PFSK-1 (cell line): ENCODE data around the gene STK32B.

Source experiments
- FOXP2 ChIP-seq: optimal IDR thresholded peaks from 2 replicates; pipeline ENCODE3; 2011; ENCODE audit warnings: borderline replicate concordance, control low read depth, inconsistent platforms; ENCODE audit not compliant: insufficient read depth; ENCODE audit errors: extremely low read length, extremely low read depth
- POLR2AphosphoS5 ChIP-seq: IDR thresholded peaks from 2 replicates; pipeline ENCODE4 v1.6.1; 2012; ENCODE audit warnings: low read depth, mild to moderate bottlenecking, control low read depth, low read length, moderate library complexity
- SIN3A ChIP-seq: IDR thresholded peaks from 2 replicates; pipeline ENCODE4 v1.6.1; 2012; ENCODE audit warnings: mild to moderate bottlenecking, low read length, moderate library complexity, borderline replicate concordance; ENCODE audit not compliant: insufficient read depth
- TAF1 ChIP-seq: IDR thresholded peaks from 2 replicates; pipeline ENCODE4 v1.6.1; 2012; ENCODE audit warnings: low read length, control low read depth, borderline replicate concordance; ENCODE audit not compliant: insufficient read depth
- TF ChIP-seq, protein P1 (sequence below), 2 experiments: IDR thresholded peaks; 2 replicates each; pipeline versions ENCODE4 v1.6.1 to v1.8.0; 2011 to 2012; ENCODE audit warnings: low read depth in 2 of 2, low read length in 2 of 2, control low read depth in 1 of 2, inconsistent platforms in 1 of 2, mild to moderate bottlenecking in 1 of 2, moderate library complexity in 1 of 2; ENCODE audit not compliant: insufficient read depth in 1 of 2

Gene STK32B

DNA sequence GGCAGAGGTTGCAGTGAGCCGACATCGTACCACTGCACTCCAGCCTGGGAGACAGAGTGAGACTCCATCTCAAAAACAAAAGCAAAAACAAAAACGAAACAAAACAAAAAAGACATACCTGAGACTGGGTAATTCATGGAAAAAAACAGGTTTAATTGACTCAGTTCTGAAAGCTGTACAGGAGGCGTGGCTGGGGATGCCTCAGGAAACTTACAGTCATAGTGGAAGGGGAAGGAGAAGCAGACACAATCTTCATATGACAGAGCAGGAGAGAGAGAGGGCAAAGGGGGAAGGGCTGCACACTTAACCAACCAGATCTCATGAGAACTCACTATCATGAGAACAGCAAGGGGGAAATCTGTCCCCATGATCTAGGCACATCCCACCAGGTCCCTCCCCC lies 229.5 kb downstream of the STK32B start:
- TF ChIP-seq FOXP2 (no peak), SIN3A (no peak), POLR2AphosphoS5 (no peak), TAF1 (no peak)
- TF ChIP-seq, protein P1, sequence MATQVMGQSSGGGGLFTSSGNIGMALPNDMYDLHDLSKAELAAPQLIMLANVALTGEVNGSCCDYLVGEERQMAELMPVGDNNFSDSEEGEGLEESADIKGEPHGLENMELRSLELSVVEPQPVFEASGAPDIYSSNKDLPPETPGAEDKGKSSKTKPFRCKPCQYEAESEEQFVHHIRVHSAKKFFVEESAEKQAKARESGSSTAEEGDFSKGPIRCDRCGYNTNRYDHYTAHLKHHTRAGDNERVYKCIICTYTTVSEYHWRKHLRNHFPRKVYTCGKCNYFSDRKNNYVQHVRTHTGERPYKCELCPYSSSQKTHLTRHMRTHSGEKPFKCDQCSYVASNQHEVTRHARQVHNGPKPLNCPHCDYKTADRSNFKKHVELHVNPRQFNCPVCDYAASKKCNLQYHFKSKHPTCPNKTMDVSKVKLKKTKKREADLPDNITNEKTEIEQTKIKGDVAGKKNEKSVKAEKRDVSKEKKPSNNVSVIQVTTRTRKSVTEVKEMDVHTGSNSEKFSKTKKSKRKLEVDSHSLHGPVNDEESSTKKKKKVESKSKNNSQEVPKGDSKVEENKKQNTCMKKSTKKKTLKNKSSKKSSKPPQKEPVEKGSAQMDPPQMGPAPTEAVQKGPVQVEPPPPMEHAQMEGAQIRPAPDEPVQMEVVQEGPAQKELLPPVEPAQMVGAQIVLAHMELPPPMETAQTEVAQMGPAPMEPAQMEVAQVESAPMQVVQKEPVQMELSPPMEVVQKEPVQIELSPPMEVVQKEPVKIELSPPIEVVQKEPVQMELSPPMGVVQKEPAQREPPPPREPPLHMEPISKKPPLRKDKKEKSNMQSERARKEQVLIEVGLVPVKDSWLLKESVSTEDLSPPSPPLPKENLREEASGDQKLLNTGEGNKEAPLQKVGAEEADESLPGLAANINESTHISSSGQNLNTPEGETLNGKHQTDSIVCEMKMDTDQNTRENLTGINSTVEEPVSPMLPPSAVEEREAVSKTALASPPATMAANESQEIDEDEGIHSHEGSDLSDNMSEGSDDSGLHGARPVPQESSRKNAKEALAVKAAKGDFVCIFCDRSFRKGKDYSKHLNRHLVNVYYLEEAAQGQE (IDR thresholded peaks at IDR 0.05; ENCODE audit: insufficient read depth in 1 of 2, low read depth in 2 of 2, low read length in 2 of 2): no peak

DNA sequence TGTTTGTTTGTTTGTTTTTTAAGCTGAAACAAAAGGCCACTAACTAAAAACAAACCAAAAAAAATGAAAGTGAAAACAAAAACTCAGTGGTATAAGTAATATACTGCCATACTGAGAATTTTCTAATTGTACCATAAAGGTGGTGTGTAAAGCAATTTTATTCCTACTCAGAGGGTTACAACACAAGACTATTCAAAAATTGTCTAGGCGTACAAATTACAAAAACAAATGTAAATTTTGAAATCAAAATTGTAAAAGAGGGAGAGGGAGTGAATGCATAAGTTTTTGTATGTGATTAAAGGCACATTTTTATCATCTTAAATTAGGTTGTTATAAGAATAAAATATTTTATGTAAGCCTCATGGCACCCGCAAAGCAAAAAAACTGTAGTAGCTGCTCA lies 232.6 kb downstream of the STK32B start:
- no peak for TF ChIP-seq SIN3A
- TF ChIP-seq, protein P1 (IDR thresholded peaks at IDR 0.05; ENCODE audit: insufficient read depth in 1 of 2, low read depth in 2 of 2, low read length in 2 of 2): no peak
- no peak for TF ChIP-seq TAF1
- no peak for TF ChIP-seq POLR2AphosphoS5
- TF ChIP-seq FOXP2: no peak

DNA sequence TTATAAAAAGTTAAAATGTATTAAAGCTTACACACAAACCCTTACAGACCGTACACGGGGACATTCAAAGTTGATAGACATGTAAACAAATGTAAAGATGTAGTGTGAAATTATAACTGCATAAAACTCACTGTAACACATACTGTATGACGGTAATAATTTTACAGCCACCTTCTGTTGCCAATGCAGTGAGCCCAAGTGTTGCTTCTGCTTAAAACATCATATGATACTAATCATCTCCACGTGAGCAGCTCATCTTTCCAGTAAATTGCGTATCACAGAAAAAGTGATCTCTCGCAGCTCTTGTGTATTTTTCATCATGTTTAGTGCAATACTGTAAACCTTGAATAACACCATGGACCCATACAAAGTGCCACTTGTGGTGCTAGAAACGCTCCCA lies 233.2 kb downstream of the STK32B start:
- no peak for TF ChIP-seq FOXP2
- no peak for TF ChIP-seq SIN3A
- TF ChIP-seq POLR2AphosphoS5: no peak
- TF ChIP-seq, protein P1 (IDR thresholded peaks at IDR 0.05; ENCODE audit: insufficient read depth in 1 of 2, low read depth in 2 of 2, low read length in 2 of 2): no peak
- no peak for TF ChIP-seq TAF1

DNA sequence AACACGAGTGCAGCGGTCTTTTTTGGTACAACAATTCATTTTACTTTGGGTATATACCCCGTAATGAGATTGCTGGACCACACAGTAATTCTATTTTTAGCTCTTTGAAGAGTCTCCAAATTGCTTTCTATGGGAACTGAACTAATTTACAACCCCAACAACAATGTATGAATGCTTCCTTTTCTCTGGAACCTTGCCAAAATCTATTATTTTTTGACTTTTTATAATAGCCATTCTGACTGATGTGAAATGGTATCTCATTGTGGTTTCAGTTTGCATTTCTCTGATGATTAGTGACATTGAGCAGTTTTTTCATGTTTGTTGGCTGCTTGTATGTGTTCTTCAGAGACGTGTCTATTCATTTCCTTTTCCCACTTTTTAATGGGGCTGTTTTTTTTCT lies 240.8 kb downstream of the STK32B start:
- no peak for TF ChIP-seq FOXP2
- no peak for TF ChIP-seq TAF1
- TF ChIP-seq SIN3A: no peak
- TF ChIP-seq POLR2AphosphoS5: no peak
- TF ChIP-seq, protein P1 (IDR thresholded peaks at IDR 0.05; ENCODE audit: insufficient read depth in 1 of 2, low read depth in 2 of 2, low read length in 2 of 2): no peak

DNA sequence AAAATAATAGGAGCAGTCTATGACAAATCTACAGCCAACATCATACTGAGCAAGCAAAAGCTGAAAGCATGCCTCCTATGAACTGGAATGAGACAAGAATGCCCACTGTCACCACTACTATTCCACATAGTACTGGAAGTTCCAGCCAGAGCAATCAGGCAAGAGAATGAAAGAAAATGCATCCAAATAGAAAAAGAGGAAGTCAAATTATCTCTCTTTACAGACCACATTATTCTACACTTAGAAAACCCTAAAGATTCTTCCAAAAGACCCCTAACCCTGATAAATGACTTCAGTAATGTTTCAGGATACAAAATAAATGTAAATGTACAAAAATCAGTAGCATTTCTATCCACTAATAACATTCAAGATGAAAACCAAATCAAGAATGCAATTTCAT lies 249.0 kb downstream of the STK32B start:
- TF ChIP-seq, protein P1 (IDR thresholded peaks at IDR 0.05; ENCODE audit: insufficient read depth in 1 of 2, low read depth in 2 of 2, low read length in 2 of 2): no peak
- TF ChIP-seq SIN3A (no peak), POLR2AphosphoS5 (no peak), TAF1 (no peak), FOXP2 (no peak)
